NCI-H2196 (cell line): ENCODE data around the gene LCTL.
"Not testable (repeated sequence)": the region's sequence is repeated elsewhere in the genome, so short reads cannot be mapped to it uniquely, and the experiment has no call there.

Experiments used
- DNase-seq: peaks from one replicate; lab custom pipeline; 2025; ENCODE audit not compliant: unreplicated experiment; lab: John Stamatoyannopoulos, UW

The LCTL gene

DNA sequence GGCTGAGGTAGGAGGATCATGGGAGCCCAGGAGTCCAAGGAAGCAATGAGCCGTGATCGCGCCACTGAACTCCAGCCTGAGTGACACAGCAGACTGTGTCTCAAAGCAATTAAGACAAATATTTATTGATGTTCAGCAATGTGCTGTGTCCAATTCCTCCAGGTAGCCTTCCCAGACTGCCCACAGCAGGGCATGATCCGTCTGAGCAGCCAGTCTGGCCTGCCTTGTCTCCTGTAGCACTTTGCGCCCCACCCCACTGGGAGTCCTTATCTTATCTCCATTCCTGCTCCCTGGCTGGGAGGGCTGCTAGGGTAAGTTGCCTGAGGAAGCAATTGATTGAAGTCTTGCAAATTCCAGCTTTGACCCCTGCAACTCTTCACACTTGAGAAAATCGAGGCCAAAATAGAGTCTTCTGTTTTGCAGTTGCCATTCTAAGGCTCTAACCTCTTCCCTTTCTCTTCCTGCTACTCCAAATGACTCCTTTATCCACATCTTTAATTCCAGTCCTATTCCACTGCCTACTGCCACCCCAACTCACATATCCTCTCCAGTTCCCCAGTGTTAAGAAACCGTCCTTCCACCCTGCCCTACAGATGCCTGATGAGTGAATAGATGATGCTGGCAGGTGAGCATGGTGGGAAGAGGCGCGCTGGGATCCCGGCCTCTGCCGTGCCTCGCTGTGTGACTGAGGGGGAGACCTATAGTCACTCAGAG, 26.9 kb upstream of the LCTL start:
- no peak for DNase-seq

DNA sequence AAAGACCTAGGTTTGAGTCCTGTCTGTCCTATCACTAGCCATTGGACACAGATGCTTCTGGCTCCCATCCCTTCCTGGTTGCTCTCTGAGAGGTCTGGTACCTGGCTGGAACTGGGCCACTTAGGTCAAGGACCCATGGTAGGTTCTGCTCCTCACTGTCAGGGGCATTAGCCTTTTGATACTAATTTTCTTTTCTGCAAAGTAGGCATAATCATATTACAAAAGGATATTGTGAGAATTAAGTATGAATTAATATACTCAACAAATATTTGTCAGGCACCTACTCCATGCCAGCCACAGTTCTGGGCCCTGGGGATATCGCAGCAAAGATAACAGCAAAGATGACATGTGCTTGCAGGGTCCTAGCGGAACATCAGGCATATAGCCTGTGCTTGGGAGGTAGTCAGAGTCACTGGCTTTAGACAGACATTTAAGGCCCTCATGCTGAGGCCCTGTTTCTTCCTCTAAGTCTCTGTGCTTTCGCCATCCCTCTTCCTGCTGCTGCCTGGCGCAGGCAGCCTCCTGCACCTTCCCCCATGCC, 25.6 kb upstream of the LCTL start:
- no peak for DNase-seq

DNA sequence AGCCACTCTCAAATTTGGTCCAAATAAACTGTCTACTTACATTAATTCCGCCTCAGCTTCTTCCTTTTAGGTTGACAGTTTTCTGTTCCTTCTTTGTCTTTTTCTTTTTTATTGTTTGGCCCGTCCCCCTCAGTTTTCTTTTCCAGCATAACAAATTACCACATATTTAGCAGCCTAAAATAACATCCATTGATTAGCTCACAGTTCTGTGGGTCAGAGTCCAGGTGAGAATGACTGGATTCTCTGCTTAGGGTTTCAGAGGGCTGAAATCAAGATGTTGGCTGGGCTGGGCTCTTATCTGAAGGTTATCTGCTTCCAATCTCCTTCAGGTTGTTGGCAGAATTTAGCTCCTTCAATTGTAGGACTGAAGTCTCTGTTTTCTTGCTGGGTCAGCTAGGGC, 24.6 kb upstream of the LCTL start:
- no peak for DNase-seq

DNA sequence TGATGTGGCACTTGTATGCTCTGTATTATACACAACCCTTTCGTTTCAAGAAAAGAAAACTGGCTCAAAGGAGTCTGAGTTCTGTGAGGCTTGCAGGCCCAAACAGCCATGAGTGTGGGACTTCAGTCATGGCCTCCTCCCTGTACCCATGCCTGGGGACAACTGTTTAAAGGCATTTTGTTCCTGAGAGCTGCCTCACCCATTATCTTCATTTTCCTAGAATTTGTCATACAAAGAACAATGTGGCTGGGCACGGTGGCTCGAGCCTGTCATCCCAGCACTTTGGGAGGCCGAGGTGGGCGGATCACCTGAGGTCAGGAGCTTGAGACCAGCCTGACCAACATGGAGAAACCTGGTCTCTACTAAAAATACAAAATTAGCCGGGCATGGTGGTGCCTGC, 23.6 kb upstream of the LCTL start:
- DNase-seq: not testable (repeated sequence)

DNA sequence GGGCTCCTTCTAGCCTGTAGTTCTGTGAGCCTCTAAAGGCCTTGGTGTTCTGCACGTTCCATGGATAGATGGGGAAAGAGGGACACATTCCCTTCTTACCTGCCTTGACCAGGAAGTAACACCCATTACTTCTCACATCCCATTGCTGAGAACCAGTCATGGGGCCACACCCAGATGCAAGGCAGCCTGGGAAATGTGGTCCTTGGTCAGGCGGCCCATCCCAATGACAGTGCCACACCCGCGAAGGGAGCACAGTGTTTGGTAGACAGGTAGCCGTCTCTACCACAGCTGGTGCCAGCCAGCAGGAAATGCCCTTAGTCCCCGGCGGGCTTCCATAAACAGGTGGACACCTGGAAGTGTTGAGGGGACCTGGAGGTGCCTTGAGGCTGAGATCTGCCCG, 23.2 kb upstream of the LCTL start:
- DNase-seq: no peak

DNA sequence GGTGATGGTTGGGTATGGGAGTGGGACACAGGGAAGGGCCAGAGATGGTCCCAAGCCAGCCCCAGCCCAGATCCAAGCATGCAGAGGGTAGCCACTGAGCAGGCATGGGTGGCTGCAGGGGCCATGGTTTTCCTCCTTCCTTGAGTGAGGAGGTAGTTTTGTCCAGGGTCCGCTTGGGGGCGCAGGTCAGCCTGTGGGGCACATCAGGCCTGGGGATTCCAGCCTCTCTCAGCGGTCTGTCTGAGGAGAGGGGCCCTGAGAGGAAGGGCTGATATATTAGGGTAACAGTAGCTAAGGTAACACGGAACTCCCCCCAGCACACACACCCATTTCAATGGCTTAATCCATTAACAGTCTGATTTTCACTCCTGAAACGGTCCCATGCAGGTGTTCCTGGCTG, 22.7 kb upstream of the LCTL start:
- DNase-seq: no peak

DNA sequence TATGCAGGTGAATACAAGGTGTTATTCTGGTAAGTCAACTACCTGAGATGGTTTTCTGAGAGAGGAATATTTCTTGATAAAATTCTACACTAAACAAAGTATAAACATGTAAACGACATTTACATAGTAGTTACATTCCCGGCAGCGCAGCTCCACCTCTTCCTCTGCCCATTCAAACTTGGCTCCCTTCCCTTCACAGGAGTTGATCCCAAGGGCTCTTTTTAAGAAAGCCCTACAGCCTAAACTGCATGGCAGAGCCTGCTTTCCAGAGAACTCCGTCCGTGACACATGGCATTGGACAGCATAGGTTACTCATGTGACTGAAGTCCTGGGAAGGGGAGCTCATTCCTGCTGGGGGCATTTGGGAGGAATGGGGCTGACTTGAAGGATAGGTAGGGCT, 22.0 kb upstream of the LCTL start:
- DNase-seq: no peak

DNA sequence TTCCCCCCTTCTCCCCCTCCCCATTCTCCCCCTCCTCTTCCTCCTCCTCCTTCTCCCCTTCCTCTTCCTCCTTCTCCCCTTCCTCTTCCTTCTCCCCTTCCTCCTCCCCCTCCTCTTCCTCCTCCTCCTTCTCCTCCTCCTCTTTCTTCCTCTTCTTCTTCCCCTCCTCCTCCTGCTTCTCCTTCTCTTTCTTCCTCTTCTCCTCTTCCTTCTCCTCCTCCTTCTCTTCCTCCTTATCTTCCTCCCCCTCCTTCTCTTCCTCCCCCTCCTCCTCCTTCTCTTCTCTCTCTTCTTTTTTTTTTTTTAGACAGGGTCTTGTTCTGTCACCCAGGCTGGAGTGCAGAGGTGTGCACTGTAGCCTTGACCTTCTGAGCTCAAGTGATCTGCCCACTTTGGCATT, 21.2 kb upstream of the LCTL start:
- no peak for DNase-seq

DNA sequence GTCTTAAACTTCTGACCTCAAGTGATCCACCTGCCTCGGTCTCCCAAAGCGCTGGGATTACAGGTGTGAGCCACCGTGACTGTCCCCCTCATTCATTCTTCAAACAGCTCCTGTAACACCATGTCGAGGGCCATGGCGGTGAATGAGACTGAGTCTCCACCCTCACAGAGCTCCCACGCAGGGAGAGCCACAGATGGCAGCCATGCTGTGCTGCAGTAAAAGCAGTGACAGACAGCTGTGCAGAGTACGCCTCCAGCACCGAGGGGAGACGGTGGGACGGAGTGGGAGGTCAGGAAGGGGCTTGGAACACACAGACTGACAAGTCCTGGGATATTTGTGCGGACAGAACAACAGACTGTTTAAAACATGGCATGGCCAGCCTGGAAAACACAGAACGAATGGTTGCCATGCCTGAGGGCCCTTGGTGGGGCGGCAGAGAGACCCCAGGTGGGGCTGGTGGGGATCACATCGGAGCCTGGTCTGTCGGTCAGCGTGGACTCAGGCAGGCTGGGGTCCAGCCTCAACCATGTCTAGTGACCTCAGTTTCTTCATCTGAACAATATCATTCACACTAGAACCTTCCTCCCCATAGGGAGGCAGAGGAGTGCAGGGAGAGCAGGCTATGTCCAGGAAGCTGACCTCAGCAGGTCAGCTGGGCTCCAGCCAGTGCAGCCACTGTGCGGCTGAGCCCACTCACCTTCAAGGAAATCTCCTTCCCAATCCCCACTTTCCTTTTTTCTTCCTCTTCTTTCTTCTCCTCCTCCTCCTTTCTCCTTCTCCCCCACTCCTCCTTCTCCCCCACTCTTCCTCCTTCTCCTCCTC, 20.6 kb upstream of the LCTL start:
- DNase-seq: no peak

DNA sequence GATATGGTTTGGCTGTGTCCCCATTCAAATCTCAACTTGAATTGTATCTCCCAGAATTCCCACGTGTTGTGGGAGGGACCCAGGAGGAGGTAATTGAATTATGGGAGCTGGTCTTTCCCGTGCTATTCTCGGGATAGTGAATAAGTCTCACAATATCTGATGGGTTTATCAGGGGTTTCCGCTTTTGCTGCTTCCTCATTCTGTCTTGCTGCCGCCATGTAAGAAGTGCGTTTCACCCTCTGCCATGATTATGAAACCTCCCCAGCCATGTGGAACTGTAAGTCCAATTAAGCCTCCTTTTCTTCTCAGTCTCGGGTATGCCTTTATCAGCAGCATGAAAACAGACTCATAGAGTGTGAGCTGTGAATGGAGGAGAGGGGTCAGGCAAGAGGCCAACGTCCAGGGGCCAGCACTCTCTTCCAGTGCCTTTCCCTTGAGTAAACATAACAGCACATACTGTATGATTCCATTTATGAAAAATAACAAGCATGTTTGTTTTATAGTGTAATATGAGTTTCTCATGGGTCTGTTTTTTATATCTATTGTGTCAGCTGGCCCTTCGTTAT, 16.3 kb upstream of the LCTL start:
- DNase-seq: no peak

DNA sequence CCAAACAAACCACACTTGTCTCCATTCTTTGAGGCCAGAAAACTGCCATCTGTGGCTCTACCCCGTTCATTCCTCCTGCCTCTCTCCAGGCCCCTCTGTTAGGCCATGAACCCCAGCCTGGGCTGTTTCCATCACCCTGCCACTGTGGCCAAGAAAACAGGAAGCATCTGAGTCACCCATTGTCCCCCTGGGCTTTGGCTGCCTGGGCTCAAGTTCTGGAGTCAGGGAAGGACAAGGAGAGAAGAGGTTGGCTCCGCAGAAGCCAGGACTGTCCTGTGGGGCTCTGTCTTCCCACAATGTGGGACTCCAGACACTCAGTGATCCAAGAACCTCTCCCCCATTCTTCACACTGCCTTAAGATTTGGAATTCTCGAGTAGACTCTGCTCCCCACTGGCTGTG, 14.8 kb upstream of the LCTL start:
- DNase-seq: no peak

DNA sequence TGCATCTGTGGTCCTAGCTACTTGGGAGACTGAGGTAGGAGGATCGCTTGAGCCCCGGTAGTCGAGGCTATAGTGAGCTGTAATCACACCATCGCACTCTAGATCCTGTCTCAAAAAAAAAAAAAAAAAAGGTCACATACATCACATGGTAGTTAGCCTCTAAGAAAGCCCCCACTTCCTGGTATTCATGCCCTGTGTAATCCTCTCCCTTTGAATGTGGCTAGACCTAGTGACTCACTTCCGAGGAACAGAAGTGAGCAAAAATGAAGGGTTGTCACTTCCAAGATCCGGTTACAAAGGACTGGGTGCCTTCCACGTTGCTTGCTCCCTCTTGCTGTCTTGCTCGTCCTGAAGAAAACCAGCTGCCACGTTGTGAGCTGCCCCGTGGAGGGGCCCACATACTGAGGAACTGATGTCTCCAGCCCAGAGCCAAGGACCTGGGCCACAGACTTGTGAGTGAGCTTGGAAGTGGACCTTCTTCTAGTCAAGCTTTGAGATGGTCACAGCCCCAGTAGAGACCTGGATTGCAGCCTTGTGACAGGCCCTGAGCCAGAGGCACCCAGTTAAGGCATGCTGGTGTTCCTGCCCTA, 12.6 kb upstream of the LCTL start:
- DNase-seq: no peak

DNA sequence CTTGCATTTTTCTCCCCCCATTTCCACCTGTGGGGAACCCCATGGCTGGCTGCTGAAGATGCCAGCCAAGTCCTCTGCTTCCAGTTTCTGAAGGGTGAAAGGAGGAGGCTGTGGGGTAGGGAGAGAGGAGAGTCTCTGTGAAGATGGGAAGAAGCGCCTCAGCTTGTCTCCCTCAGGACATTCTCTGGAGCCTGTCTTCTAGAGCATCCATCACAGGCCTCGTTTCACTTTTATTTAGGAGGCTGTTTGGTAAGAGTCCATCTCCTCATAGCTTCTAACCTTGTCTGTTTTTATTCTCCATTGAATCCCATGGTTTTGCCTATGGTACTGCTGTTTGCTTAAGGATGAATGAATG, 8.8 kb upstream of the LCTL start:
- no peak for DNase-seq

DNA sequence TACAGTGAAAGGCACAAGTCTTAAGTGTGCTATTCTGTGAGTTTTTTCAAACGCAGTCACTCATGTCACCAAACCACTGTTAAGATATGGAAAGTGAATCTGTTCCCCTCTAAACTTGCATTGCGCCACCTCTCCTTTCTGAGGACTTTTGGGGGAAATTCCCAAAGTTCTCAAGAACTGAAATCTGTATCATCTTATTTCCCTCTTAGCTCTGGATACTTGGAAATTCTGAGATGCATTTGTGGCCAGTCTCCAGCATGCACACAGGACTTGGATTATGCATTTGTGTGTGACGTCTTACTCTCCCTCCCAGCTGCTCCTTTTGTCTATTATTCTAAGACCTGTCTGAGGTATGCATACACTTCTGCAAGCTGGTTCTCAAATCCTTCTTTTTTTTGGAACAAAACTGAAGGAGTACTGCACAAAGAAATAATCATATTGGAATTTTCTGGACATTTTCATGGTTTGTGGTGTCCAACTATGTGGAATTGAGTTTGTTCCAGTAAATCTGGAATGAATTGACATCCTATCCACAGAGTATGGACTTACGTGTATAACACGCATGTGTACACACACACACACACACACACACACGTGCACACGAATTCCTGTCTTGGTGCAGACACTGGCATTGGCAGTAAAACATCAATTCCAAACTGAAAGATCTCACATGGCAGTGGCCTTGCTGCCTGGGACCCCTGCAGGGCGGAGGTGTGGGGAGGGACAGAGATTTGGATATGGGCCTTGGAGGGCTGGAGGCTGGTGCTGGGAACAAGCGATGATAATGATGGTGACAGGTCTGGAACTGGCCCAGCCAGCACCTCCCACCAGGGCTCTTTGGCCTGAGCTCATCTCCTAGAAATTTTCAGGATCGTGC, 8.2 kb upstream of the LCTL start:
- DNase-seq: no peak

DNA sequence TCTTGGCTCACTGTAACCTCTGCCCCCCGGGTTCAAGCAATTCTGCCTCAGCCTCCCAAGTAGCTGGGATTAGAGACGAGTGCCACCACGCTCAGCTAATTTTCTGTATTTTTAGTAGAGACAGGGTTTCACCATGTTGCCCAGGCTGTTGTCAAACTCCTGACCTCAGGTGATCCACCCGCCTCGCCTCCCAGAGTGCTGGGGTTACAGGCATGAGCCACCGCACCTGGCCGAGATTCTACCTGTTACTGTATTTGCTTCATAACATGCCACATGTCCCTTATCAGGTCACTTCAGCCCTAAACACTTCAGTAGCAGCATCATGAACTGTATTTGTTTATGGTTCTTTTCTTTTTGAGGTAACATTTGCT, 7.5 kb upstream of the LCTL start:
- no peak for DNase-seq

DNA sequence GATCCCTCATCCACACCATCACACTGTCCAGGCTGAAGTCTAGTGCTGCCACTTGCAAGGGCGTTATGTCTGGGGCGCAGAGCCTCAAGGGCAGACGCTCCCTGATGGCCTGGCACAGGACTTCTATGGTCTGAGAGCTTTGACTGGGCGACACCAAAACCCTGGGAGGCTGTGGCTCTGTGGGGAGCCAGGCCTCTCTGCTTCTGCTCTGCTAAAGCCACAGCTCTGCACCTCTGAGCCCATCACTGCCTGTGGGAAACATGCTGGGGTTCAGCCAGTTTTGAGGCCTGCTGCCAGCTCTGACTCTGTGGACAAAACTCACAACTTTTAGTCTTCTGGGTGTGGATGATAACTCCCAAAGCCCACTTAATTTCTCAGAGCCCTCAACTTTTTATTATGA, 6.3 kb upstream of the LCTL start:
- DNase-seq: no peak

DNA sequence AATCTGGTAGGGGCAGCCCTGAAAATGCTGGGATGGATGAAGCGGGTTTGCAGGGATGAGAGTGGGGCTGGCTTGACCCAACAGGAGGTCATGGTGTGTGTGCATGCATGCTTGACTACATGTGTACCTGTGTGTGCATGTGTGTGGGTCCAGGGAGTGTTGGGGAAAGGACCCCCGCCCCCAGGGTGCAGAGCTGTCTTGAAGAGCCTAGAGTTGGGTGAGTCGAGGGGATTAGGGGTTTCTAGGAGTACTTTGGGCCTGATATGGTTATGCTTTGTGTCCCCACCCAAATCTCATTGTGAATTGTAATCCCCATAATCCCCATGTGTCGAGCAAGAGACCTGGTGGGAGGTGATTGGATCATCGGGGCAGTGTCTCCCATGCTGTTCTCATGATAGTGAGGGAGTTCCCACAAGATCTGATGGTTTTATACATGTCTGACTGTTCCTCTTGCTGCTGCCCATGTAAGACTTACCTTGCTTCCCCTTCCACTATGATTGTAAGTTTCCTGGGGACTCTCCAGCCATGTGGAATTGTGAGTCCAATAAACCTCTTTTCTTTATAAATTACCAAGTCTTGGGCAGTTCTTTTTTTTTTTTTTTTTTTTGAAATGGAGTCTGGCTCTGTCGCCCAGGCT, 5.2 kb upstream of the LCTL start:
- no peak for DNase-seq

DNA sequence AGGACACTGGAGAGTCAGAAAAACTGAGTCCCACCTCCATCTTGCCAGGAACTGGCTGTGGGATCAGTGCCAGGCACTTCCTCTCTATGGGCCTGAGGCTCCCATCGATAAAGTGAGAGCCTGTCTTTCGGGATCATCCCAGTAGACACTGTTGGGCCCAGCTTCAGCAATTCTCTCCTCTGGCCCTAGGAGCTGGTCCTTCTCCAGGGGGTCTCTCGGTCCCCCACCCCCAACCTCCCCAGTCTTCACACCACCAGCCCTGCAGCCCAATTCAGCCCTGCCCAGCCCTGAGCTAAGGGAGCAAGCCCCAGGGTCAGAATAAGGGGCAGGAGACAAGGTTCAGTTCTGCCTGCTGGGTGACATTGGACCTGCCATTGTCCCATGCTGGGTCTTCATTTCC, 4.5 kb upstream of the LCTL start:
- DNase-seq: no peak

DNA sequence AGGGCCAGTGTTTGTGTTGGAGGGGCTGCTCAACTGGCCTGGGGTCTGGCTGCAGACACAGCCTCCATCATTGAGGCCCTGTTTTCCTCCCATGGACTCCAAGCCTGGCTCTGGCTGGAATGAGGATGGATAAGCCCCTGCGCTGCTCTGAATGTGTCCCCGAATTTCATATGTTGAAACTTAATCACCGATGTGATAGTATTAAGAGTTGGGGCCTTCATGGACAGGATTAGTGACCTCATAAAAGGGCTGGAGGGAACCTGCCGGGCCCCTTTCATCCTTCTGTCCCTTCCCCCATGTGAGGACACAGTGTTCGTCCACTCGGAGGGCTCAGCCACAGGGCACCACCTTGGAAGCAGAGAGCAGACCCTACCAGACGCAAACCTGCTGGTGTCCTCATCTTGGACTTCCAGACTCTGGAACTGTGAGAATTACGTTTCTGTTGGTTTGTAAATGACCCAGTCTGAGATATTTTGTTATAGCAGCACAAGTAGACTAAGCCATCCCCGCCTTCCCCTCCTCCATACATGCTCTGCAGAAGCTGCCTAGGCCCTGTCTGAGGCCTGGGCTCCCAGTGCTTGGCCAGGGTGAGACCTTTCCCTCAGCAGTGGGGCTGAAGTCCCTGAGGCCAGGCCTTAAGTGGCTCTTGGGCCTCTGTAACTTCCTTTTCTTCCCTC, 3.8 kb upstream of the LCTL start:
- DNase-seq: no peak

DNA sequence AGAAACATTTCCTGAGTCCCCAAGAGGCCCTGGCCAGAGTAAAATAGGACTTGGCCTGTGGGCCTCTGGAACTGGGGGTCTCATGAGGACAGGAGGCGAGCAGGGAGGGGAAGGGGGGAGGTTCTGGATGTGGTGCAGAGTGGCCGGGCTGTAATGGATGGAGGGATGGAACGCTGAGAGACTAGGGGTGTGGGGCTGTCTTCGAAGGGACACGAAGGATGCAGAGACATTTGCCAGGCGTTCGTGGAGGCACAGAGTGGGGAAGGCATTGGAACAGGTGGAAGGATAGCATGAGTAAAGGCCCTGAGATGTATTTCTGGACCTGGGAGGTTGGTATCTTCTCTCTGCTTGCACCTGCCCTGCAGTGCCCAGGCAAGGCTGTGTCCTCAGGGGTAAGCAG, 2.1 kb upstream of the LCTL start:
- no peak for DNase-seq
